ENCODE measurements around the gene TENT5C.

The TENT5C gene

DNA sequence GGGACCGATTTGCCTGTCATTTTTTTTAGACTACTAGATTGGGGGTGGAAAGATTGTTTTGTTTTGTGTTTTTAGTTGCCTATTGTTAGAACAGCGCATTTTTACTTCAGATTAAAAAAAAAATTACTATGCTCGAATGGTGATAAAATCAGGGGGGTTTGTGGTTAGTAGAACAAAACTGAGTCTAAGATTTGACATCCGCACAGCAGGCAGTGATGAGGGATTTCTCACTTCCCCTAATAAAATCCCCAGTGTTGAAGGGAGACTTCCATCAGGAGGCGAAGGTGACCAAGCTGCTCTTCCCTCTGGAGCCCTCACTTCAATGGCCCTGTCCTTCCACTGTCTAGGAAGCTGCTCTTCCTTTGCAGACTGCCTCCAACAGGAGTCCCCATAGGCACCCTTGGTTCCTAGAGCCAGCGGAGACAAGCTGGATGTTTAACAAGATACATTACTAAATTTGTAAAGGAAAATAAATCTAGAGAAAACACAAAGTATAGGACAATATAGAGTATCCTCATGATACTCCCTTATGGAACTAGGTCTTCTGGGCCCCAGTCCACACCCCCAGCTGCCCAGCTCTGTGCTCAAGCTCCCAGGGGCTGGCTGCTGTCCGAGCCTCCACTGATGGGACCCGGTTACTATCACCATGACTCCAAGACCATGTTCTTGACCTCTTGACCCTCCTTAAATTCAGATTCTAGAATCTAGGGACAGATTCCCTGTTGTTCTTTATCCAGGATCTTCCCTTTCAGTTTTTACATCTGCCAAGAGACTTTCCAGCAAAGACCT lies 31.0 kb downstream of the TENT5C start (continued):
- TF ChIP-seq, protein P1, sequence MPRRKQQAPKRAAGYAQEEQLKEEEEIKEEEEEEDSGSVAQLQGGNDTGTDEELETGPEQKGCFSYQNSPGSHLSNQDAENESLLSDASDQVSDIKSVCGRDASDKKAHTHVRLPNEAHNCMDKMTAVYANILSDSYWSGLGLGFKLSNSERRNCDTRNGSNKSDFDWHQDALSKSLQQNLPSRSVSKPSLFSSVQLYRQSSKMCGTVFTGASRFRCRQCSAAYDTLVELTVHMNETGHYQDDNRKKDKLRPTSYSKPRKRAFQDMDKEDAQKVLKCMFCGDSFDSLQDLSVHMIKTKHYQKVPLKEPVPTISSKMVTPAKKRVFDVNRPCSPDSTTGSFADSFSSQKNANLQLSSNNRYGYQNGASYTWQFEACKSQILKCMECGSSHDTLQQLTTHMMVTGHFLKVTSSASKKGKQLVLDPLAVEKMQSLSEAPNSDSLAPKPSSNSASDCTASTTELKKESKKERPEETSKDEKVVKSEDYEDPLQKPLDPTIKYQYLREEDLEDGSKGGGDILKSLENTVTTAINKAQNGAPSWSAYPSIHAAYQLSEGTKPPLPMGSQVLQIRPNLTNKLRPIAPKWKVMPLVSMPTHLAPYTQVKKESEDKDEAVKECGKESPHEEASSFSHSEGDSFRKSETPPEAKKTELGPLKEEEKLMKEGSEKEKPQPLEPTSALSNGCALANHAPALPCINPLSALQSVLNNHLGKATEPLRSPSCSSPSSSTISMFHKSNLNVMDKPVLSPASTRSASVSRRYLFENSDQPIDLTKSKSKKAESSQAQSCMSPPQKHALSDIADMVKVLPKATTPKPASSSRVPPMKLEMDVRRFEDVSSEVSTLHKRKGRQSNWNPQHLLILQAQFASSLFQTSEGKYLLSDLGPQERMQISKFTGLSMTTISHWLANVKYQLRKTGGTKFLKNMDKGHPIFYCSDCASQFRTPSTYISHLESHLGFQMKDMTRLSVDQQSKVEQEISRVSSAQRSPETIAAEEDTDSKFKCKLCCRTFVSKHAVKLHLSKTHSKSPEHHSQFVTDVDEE (CRISPR knock-in tag; IDR thresholded peaks at IDR 0.05): no peak
- TF ChIP-seq SNAI2 (CRISPR knock-in tag; IDR thresholded peaks at IDR 0.05) (no peak), CSDC2 (CRISPR knock-in tag; IDR thresholded peaks at IDR 0.05) (no peak), ESRRG (CRISPR knock-in tag; IDR thresholded peaks at IDR 0.05) (no peak), ZNF565 (CRISPR knock-in tag; conservative IDR thresholded peaks at IDR 0.05; ENCODE audit: low read depth) (no peak)

GRCh38 chr1:117638141-117638540 lies 32.3 kb downstream of the TENT5C start:
- no peak for ATAC-seq
- TF ChIP-seq TCF4 (CRISPR knock-in tag; IDR thresholded peaks at IDR 0.05; ENCODE audit: borderline replicate concordance) (no peak), ZNF8 (CRISPR knock-in tag; IDR thresholded peaks at IDR 0.05) (no peak), PPARA (CRISPR knock-in tag; IDR thresholded peaks at IDR 0.05; ENCODE audit: borderline replicate concordance) (no peak)

GRCh38 chr1:117638759-117639158 lies 32.9 kb downstream of the TENT5C start:
- no peak for ATAC-seq
- no peak for TF ChIP-seq RARB (CRISPR knock-in tag; IDR thresholded peaks at IDR 0.05)
- no peak for TF ChIP-seq ZNF8 (CRISPR knock-in tag; IDR thresholded peaks at IDR 0.05)
- TF ChIP-seq ZFP3 (CRISPR knock-in tag; IDR thresholded peaks at IDR 0.05): no peak
- TF ChIP-seq ISL1 (CRISPR knock-in tag; IDR thresholded peaks at IDR 0.05): no peak
- TF ChIP-seq ZNF70 (CRISPR knock-in tag; IDR thresholded peaks at IDR 0.05): no peak
- TF ChIP-seq OSR1 (CRISPR knock-in tag; IDR thresholded peaks at IDR 0.05): no peak
- TF ChIP-seq GLIS3 (CRISPR knock-in tag; IDR thresholded peaks at IDR 0.05): no peak
- TF ChIP-seq SNAI2 (CRISPR knock-in tag; IDR thresholded peaks at IDR 0.05): no peak
- no peak for TF ChIP-seq BACH2 (CRISPR knock-in tag; IDR thresholded peaks at IDR 0.05; ENCODE audit: borderline replicate concordance)
- TF ChIP-seq ZNF565 (CRISPR knock-in tag; conservative IDR thresholded peaks at IDR 0.05; ENCODE audit: low read depth): no peak
- TF ChIP-seq, protein P1 (CRISPR knock-in tag; IDR thresholded peaks at IDR 0.05): no peak
- TF ChIP-seq CSRNP3 (CRISPR knock-in tag; IDR thresholded peaks at IDR 0.05): no peak

- ATAC-seq: no peak
- no peak for TF ChIP-seq POU6F1 (CRISPR knock-in tag; IDR thresholded peaks at IDR 0.05; ENCODE audit: borderline replicate concordance, low read depth)
- TF ChIP-seq ZNF8 (CRISPR knock-in tag; IDR thresholded peaks at IDR 0.05): no peak
- TF ChIP-seq TCF4 (CRISPR knock-in tag; IDR thresholded peaks at IDR 0.05; ENCODE audit: borderline replicate concordance): no peak
- no peak for TF ChIP-seq PATZ1 (CRISPR knock-in tag; IDR thresholded peaks at IDR 0.05; ENCODE audit: borderline replicate concordance)
- no peak for TF ChIP-seq ZNF70 (CRISPR knock-in tag; IDR thresholded peaks at IDR 0.05)
- no peak for TF ChIP-seq GLIS3 (CRISPR knock-in tag; IDR thresholded peaks at IDR 0.05)
These were observed 33.9 kb downstream of the TENT5C start for GRCh38 chr1:117639741-117640140.

All from SK-N-SH treated with all-trans-retinoic acid at 6 μM for 48 hours (cell line).